Stimulated activated CD8-positive, alpha-beta memory T cell treated with anti-CD3 and anti-CD28 coated beads, Interleukin-12 subunit alpha, Interleukin-12 subunit beta, amount 100 ng/mL, for 4 hours (primary cell): ENCODE data around the gene TRIM47.

ENCODE experiments used
- DNase-seq: peaks from one replicate; pipeline ENCODE4 v3.0.0-alpha.2; 2020; ENCODE audit warnings: low read depth

The TRIM47 gene

GRCh38 chr17:75908201-75908600 is 29.8 kb upstream of the TRIM47 start:
- DNase-seq = no peak

- DNase-seq = no peak
Measured at GRCh38 chr17:75906143-75906884, 27.9 kb upstream of the TRIM47 start.

GRCh38 chr17:75904749-75905521 is 26.6 kb upstream of the TRIM47 start, which contains the start of gene MRPL38:
MRPL38 (minus strand) TSS chr17:75904884; CDS start chr17:75904875, 9 bp downstream.
- DNase-seq = peak; percentile 91

GRCh38 chr17:75902406-75902805 is 24.0 kb upstream of the TRIM47 start:
- DNase-seq = no peak

- no peak for DNase-seq
Measured at GRCh38 chr17:75901727-75902126, 23.3 kb upstream of the TRIM47 start.

GRCh38 chr17:75900691-75901533 is 22.5 kb upstream of the TRIM47 start:
- no peak for DNase-seq

GRCh38 chr17:75899767-75900468 is 21.5 kb upstream of the TRIM47 start:
- DNase-seq = no peak

GRCh38 chr17:75899353-75899752 is 21.0 kb upstream of the TRIM47 start:
- DNase-seq = no peak

GRCh38 chr17:75898791-75899190 is 20.4 kb upstream of the TRIM47 start:
- no peak for DNase-seq

- DNase-seq = no peak
Measured at GRCh38 chr17:75898065-75898464, 19.7 kb upstream of the TRIM47 start.

- DNase-seq = no peak
Measured at GRCh38 chr17:75897160-75898019, 19.0 kb upstream of the TRIM47 start.

- peak; percentile 70 for DNase-seq
Measured at GRCh38 chr17:75896415-75897159, 18.2 kb upstream of the TRIM47 start, which contains the start of gene TRIM65. TRIM65 (minus strand) TSS chr17:75896951; CDS start chr17:75896937, 14 bp downstream.

GRCh38 chr17:75895370-75896155 is 17.2 kb upstream of the TRIM47 start:
- DNase-seq = no peak

- DNase-seq = no peak
Measured at GRCh38 chr17:75894049-75894733, 15.8 kb upstream of the TRIM47 start.

GRCh38 chr17:75893305-75894048 is 15.1 kb upstream of the TRIM47 start:
- no peak for DNase-seq

- no peak for DNase-seq
Measured at GRCh38 chr17:75892556-75893224, 14.3 kb upstream of the TRIM47 start.
